T1000 (cell line): ENCODE results near the gene CYLD.

Experiments used
- DNase-seq: peaks from one replicate; lab custom pipeline; 2025; ENCODE audit warnings: mixed read lengths; lab: John Stamatoyannopoulos, UW

CYLD gene

GRCh38 chr16:50846511-50846910 is 104.6 kb downstream of the CYLD start:
- DNase-seq = no peak

GRCh38 chr16:50847166-50847565 is 105.3 kb downstream of the CYLD start:
- no peak for DNase-seq

GRCh38 chr16:50848755-50849514 is 107.0 kb downstream of the CYLD start:
- DNase-seq = no peak
